ENCODE measurements around the gene GSAP. TPM values are rescaled to one million over a fixed set of nuclear protein-coding genes. Genes with fewer than 3 reads are reported as not detected.

GSAP gene
- total RNA-seq, 8 experiments from 2014 or later, result 0.33 to 18.0 (median 1.7) TPM

DNA sequence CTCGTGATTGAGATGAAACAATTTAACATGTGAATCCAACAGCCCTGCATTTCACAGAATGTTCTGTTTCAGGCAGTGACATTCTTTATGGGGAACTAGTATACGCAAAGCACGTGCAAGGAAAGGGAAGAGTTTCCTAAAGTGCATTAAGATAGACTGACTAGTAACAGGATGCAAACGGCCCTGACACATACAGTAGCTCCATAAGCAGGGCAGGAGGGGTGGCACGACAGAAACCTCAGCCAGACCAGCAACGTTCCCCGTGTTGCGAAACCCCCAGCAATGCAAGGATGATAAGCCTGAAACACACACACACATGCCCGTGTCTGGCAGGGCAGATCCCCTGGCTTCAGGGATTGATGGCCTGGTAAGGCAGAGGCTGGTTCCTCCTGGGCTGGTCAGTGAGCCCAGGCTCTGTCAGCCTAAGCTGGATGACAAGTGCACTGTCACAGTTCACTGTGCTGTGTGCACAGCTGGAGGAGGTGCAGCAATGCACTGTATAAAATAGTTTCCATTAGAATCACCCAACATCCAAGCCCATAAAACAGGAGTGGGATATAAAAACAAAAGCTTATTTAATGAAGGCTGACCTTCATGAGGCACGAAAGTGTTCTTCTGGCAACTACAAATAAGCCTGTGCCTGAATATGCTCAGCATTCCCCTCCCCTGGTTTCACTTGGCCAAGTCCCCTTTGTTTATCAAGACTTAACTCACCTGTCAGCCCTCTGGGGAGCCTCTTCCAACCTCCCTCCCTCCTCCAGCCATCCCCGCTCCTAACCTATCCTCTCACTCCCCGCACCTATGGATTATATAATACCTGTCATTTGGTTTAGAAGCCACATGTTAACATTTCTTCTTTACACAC, 88.8 kb downstream of the GSAP start:
- in situ Hi-C loops (cut with MboI; ENCODE audit: low pct_unique_long_range_greater_than_20kb in 2 of 9, low sequenced_read_pairs in 9 of 9, unreplicated experiment in 9 of 9), result no loop called here
- Histone ChIP-seq H3K27ac (no peak overlapping the region), H3K4me3 (no peak overlapping the region), H3K4me1 (replicated peaks in 1 of 2) (no peaks in the 10 kb centered on the region)
- WGBS, 10 experiments, result 27 to 100% (median 73%) methylated on average over 1 to 9 of the region's 12 CpGs; no CpG with 5 or more reads in 1 of the 10 experiments
- peak in 7 of 8 experiments; percentile 34 to 88 (median 68) for ATAC-seq (replicated peaks in 6 of 8)

DNA sequence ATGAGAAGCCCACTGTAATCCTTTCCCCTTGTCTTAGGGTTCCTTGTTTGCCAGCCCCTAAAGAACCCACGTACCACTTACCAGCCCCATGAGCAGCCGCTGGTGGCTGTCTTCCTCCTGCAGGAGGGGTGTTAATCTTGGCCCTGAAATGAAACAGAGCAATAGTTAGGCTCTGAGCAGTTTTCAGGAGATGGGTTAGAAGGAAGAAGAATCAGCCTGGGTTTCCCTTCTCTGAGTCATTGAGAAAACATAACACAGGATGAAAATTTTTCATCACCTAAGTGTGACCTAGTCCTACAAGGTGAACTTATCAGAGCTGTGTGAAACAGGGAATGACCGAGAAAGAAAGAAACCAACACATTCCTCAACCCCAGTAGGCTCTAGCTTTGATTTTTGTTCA, 90.0 kb downstream of the GSAP start:
- in situ Hi-C loops (cut with MboI; ENCODE audit: low pct_unique_long_range_greater_than_20kb in 2 of 9, low sequenced_read_pairs in 9 of 9, unreplicated experiment in 9 of 9), result no loop called here
- ATAC-seq (replicated peaks in 6 of 8), result no peak
- 80 to 100% (median 90%) methylated on average over 1 to 3 of the region's 3 CpGs; no CpG with 5 or more reads in 1 of the 10 experiments for WGBS, 10 experiments

DNA sequence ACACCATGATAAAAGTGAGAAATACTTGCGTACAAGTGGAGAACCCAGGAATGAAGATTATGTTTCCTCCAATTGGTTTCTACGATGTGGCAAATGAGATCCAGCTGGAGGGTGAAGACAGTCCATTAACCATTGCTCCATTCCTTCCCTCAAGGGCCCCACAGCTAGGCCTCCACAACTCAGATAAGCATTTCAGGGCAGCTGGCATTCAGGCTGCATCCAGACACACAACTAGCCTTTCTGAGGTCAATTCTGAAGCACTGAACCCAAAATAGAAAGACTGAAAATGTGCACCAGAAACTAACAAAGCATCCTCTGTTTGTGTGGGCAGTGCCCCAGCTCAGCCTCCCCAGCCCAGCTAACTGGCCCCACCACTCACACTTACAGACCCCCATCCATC, 94.8 kb downstream of the GSAP start:
- H3K4me3 ChIP-seq, result no peak overlapping the region
- ATAC-seq (replicated peaks in 6 of 8), result peak in 2 of 8 experiments; percentile 41 to 77
- in situ Hi-C loops (cut with MboI; ENCODE audit: low pct_unique_long_range_greater_than_20kb in 2 of 9, low sequenced_read_pairs in 9 of 9, unreplicated experiment in 9 of 9), result no loop called here
- WGBS, 10 experiments, result 13 to 100% (median 91%) methylated on average over 1 to 2 of the region's 2 CpGs; no CpG with 5 or more reads in 2 of the 10 experiments
- no peaks in the 10 kb centered on the region for H3K4me1 ChIP-seq (replicated peaks in 1 of 2)
- no peak overlapping the region for H3K27ac ChIP-seq

More for the DNA sequence above, 90.0 kb downstream of the GSAP start:
- Histone ChIP-seq H3K27ac (no peak overlapping the region), H3K4me1 (replicated peaks in 1 of 2) (no peaks in the 10 kb centered on the region), H3K4me3 (no peak overlapping the region)

DNA sequence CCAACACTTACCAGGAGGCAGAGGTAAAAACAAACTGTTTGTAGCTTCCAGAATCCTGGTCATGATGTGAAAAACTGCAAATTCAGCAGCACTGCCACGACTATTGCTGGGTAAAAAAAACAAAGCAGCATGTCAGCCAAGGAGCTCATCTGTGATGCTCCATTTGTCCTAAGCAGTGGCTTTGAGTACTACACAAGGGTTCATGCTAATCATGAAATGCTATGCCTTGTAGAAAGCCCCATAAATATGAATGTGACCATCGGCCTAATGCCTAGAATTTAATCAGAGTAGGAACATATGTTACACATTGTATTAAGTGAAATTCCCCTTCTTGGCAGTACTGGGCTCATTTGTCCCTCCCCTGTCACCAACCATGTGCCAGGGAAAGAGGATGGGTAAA, 95.4 kb downstream of the GSAP start:
- ATAC-seq (replicated peaks in 6 of 8), result peak in 1 of 8 experiments; percentile 20
- no peak overlapping the region for H3K27ac ChIP-seq
- in situ Hi-C loops (cut with MboI; ENCODE audit: low pct_unique_long_range_greater_than_20kb in 2 of 9, low sequenced_read_pairs in 9 of 9, unreplicated experiment in 9 of 9), result no loop called here
- no peak overlapping the region for H3K4me3 ChIP-seq
- 0 to 58% (median 29%) methylated on average over 1 to 2 of the region's 2 CpGs; no CpG with 5 or more reads in 4 of the 10 experiments for WGBS, 10 experiments
- no peaks in the 10 kb centered on the region for H3K4me1 ChIP-seq (replicated peaks in 1 of 2)

DNA sequence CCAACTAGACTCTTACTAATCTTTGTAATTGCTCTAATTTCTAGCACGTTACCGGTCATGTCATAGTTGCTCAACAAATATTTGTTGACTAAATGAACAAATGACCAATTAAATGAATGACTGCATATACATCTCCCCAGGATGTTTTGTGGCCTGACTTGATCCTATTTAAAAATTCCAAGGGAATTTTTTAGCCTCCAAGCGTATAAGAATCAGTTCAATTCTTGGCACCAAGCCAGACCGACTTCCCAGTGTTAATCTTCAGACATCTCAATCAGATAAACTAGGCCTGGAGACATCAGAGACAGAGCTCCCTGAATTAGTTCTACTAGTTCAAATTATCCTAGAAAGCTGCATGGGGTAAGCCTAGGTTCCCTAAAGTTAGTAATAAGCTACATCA, 96.0 kb downstream of the GSAP start:
- peak in 1 of 8 experiments; percentile 52 for ATAC-seq (replicated peaks in 6 of 8)
- 20 to 100% (median 91%) methylated on average over 2 to 4 of the region's 4 CpGs for WGBS, 10 experiments
- no peak overlapping the region for H3K27ac ChIP-seq
- no peak overlapping the region for H3K4me3 ChIP-seq
- no peaks in the 10 kb centered on the region for H3K4me1 ChIP-seq (replicated peaks in 1 of 2)
- in situ Hi-C loops (cut with MboI; ENCODE audit: low pct_unique_long_range_greater_than_20kb in 2 of 9, low sequenced_read_pairs in 9 of 9, unreplicated experiment in 9 of 9), result no loop called here

DNA sequence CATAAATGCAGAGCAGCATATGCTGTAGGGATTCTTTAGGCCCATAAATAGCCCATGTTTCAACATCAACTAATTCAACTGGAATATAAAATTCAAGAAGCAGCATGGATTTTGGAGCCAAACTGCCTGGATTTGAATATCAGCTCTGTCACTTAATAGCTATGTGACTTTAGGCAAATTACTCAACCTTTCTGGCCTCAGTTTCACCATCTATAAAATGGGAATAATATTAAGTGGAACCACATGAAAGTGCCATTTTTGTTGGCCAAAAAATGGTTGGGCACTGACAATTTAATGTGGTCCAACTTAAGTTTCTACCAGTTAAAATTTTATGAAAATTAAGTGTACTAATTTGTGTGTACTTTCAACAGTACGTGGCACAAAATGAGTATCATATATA, 98.1 kb downstream of the GSAP start:
- 80 to 100% (median 91%) methylated on average over 1 of the region's 1 CpG; no CpG with 5 or more reads in 3 of the 10 experiments for WGBS, 10 experiments
- in situ Hi-C loops (cut with MboI; ENCODE audit: low pct_unique_long_range_greater_than_20kb in 2 of 9, low sequenced_read_pairs in 9 of 9, unreplicated experiment in 9 of 9), result no loop called here
- no peak overlapping the region for H3K27ac ChIP-seq
- no peak overlapping the region for H3K4me3 ChIP-seq
- H3K4me1 ChIP-seq (replicated peaks in 1 of 2), result no peaks in the 10 kb centered on the region
- ATAC-seq (replicated peaks in 6 of 8), result no peak

DNA sequence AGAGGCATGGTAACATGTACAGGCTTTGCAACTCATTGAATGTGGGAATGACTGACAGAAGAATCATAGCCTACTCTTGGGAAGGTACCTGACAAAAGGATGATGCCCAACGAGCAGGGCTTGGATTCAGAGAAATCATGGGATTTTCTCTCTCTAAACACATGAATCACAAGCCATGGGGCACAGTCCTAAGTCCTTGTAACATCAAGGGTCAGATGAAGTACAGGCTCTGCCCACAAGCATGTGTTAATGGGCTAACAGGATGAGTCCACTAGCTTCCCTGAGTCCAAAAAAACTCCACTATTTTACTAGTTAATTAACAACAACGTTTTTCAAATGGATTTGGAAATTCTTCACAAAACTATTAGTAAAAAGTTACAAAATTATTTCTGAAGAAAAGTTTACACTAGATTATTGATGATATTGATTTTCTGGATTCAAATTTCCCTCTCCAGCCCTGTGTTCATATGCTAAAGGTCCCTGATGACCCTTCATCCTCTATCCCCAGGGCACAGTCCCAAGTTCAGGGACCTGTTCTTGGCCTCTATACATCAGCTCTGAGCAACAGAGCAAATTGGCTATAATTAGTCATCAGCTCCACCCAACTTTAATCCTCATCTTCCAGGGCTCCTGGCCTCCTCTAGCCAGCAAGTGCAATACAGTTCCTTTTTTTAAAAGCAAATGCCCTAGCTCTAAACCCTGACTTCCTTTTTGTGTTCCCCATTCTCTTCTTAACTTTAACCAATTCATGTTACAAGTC, 99.8 kb downstream of the GSAP start:
- no peak overlapping the region for H3K27ac ChIP-seq
- ATAC-seq (replicated peaks in 6 of 8), result peak in 2 of 8 experiments; percentile 57 to 73
- H3K4me3 ChIP-seq, result no peak overlapping the region
- 0 to 80% (median 35%) methylated on average over 1 to 2 of the region's 2 CpGs; no CpG with 5 or more reads in 2 of the 10 experiments for WGBS, 10 experiments
- in situ Hi-C loops (cut with MboI; ENCODE audit: low pct_unique_long_range_greater_than_20kb in 2 of 9, low sequenced_read_pairs in 9 of 9, unreplicated experiment in 9 of 9), result no loop called here
- no peaks in the 10 kb centered on the region for H3K4me1 ChIP-seq (replicated peaks in 1 of 2)

DNA sequence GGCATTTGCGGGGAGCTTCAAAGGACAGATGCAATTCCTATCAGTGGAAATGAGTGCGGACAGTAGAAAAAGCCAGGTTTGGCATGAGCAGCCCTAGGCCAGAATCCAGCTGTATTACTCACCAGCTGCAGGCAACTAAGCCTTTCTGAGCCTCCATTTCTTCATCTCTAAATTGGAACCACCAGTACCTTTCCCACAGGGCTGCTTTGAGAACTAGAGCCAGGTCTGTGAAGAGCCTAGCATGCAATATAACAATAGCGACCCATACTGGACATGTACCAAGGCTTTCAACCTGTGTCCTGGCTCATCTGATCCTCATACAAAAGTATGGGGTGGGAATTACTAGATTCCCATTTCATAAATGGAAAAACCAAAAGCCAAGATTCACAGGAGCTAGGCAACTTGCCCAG, 101.0 kb downstream of the GSAP start:
- no peak for ATAC-seq (replicated peaks in 6 of 8)
- no peak overlapping the region for H3K4me3 ChIP-seq
- no peaks in the 10 kb centered on the region for H3K4me1 ChIP-seq (replicated peaks in 1 of 2)
- H3K27ac ChIP-seq, result no peak overlapping the region
- 24 to 96% (median 80%) methylated on average over 1 to 3 of the region's 3 CpGs; no CpG with 5 or more reads in 1 of the 10 experiments for WGBS, 10 experiments
- in situ Hi-C loops (cut with MboI; ENCODE audit: low pct_unique_long_range_greater_than_20kb in 2 of 9, low sequenced_read_pairs in 9 of 9, unreplicated experiment in 9 of 9), result no loop called here

DNA sequence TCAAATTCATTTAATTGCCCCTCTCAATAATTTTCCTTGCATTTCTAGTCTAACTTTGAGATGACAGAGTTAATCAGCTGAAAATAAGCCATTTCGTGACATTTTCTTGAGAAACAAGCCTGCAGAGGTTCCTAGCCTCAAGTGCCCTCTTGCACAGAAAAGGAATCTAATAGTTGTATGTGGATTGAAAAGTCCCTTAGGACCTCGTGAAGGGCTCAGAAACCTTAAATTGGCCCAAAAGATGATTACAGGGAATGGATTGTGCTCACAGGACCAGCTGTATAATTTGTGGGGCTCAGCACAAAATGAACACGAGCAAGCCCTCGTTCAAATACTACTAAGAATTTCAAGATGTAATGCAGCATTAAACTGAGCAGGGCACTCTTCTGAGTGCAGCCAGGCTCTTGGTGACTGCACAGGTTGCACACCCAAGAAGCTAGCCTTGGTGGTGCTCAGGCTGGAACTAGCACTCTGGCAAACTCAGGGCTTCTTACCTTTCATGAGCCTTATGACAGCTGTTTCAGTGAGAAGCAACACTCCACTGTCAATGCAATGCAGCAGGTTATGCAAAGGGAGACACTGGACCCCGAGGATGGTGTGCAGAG, 102.2 kb downstream of the GSAP start:
- no peak overlapping the region for H3K4me3 ChIP-seq
- in situ Hi-C loops (cut with MboI; ENCODE audit: low pct_unique_long_range_greater_than_20kb in 2 of 9, low sequenced_read_pairs in 9 of 9, unreplicated experiment in 9 of 9), result no loop called here
- ATAC-seq (replicated peaks in 6 of 8), result no peak
- WGBS, 10 experiments, result 26 to 96% (median 85%) methylated on average over 1 to 5 of the region's 5 CpGs
- H3K4me1 ChIP-seq (replicated peaks in 1 of 2), result no peaks in the 10 kb centered on the region
- H3K27ac ChIP-seq, result no peak overlapping the region

DNA sequence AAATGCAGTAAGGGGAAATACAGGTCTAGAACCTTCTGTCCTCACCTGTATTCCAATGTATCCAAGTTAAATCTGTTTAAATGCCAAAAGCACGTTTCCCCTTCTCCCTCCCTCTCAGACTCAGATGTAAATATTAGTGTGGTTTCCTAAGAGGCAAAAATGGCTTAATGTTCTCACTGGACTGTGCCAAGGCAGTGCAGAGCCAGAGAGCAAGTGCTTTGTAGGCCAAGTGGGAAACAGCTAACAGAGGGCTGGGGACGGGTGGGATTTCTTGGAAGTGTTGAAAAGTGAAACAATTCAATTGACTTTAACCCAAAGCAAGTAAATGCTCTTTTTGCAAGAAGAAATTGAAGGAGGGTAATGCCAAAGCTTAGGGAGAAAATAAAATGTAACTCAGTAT, 103.1 kb downstream of the GSAP start:
- H3K27ac ChIP-seq, result no peak overlapping the region
- in situ Hi-C loops (cut with MboI; ENCODE audit: low pct_unique_long_range_greater_than_20kb in 2 of 9, low sequenced_read_pairs in 9 of 9, unreplicated experiment in 9 of 9), result no loop called here
- WGBS, 10 experiments, result 25 to 93% (median 76%) methylated on average over 1 to 2 of the region's 2 CpGs; no CpG with 5 or more reads in 3 of the 10 experiments

DNA sequence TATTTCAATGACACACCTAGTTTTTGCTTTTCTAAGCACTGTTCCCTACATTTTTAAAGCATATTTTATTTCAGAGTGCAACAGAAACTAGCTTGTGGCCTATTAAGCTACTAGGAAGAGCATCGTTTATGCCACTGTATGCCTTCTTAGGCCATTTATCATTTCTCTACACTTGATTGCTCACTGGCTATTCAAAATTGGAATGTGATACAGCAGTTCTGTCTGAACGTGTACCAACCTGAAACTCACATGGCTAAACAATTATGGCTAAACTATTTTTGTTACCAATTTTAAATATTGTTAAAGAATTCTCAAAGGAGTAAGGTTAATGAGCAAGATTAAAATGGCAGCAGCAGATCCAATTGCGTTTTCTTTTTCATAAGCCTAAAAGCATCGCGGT, 105.2 kb downstream of the GSAP start:
- WGBS, 10 experiments, result 78 to 100% (median 89%) methylated on average over 1 to 5 of the region's 5 CpGs
- H3K4me1 ChIP-seq (replicated peaks in 1 of 2), result no peaks in the 10 kb centered on the region
- in situ Hi-C loops (cut with MboI; ENCODE audit: low pct_unique_long_range_greater_than_20kb in 2 of 9, low sequenced_read_pairs in 9 of 9, unreplicated experiment in 9 of 9), result no loop called here
- ATAC-seq (replicated peaks in 6 of 8), result no peak
- no peak overlapping the region for H3K27ac ChIP-seq
- H3K4me3 ChIP-seq, result no peak overlapping the region

More for the DNA sequence above, 103.1 kb downstream of the GSAP start:
- H3K4me3 ChIP-seq, result no peak overlapping the region
- ATAC-seq (replicated peaks in 6 of 8), result no peak
- no peaks in the 10 kb centered on the region for H3K4me1 ChIP-seq (replicated peaks in 1 of 2)

DNA sequence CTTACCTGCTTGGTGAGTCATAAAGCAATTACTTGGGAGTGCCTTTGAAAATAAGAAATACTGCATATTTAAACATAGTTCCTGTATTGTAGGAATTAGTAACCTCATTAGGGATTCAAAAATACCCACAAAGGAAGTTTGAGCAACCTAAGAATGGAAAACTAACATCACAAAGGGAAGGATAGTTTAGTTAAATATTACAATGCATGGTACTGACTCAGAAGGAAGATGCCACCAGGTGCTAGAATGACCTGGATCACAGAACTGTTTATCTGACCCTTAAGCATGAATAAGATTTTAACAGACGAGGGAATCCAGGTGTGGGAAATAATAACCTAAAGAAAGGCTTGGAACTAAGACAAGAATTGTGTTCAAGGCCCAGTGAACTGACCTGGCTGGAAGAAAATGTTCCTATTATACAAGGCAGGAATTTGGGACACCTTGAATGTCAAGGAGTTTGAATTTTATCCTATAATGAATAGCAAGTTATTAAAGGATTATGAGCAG, 106.4 kb downstream of the GSAP start:
- peak in 1 of 8 experiments; percentile 75 for ATAC-seq (replicated peaks in 6 of 8)
- WGBS, 10 experiments, result 33 to 80% (median 58%) methylated on average over 1 of the region's 1 CpG; no CpG with 5 or more reads in 2 of the 10 experiments
- in situ Hi-C loops (cut with MboI; ENCODE audit: low pct_unique_long_range_greater_than_20kb in 2 of 9, low sequenced_read_pairs in 9 of 9, unreplicated experiment in 9 of 9), result no loop called here
- H3K4me3 ChIP-seq, result no peak overlapping the region
- no peaks in the 10 kb centered on the region for H3K4me1 ChIP-seq (replicated peaks in 1 of 2)
- H3K27ac ChIP-seq, result no peak overlapping the region

DNA sequence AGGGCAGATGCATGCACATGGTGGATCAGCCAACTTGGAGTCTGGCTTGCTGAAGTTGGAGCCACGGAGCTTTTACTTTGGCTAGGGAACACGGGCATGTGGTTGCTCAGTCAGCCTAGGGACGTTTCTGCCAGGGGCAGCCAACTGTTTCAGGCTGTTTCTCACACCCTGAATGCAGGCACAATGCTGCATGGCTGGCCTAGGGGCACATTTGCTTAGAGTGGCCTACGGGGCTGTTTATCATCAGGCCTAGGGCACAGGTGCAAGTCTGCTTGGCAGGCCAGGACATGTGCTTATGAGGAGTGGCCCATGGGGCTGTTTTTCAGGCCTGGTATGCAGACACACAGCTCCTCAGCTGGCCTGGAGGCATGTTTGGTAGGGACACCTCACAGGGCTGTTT, 107.4 kb downstream of the GSAP start:
- ATAC-seq (replicated peaks in 6 of 8), result peak in 3 of 8 experiments; percentile 43 to 84 (median 56)

More for the DNA sequence above, 107.4 kb downstream of the GSAP start:
- WGBS, 10 experiments, result 13 to 92% (median 75%) methylated on average over 1 to 4 of the region's 4 CpGs; no CpG with 5 or more reads in 4 of the 10 experiments
- H3K27ac ChIP-seq, result no peak overlapping the region
- no peaks in the 10 kb centered on the region for H3K4me1 ChIP-seq (replicated peaks in 1 of 2)
- no peak overlapping the region for H3K4me3 ChIP-seq
- in situ Hi-C loops (cut with MboI; ENCODE audit: low pct_unique_long_range_greater_than_20kb in 2 of 9, low sequenced_read_pairs in 9 of 9, unreplicated experiment in 9 of 9), result no loop called here

All from motor neuron (in vitro differentiated cells).